ENCODE measurements around the gene SPTBN1. TPM values are rescaled to one million over a fixed set of nuclear protein-coding genes. Genes with fewer than 3 reads are reported as not detected.

SPTBN1 gene
- total RNA-seq, 1 experiment from 2014 or later: 204 TPM

- no peak for TF ChIP-seq ZNF425 (CRISPR knock-in tag; conservative IDR thresholded peaks at IDR 0.05)
Measured at GRCh38 chr2:54417577-54417976, 38.5 kb upstream of the SPTBN1 start (continued).

GRCh38 chr2:54419388-54419787, 36.7 kb upstream of the SPTBN1 start:
- peaks cover 21% of the 10 kb centered on the region for H3K4me1 Mint-ChIP-seq
- H3K9me3 Mint-ChIP-seq: peaks cover 18% of the 10 kb centered on the region
- CTCF ChIA-PET: no interaction called here
- H3K27ac Mint-ChIP-seq: no peak overlapping the region
- H3K27me3 Mint-ChIP-seq (ENCODE audit: low read depth): no peaks in the 10 kb centered on the region
- DNase-seq (ENCODE audit: low spot score): no peak
- POLR2A ChIA-PET: no interaction called here
- H3K4me3 Mint-ChIP-seq: no peak overlapping the region
- 0 out of 2 replicates have a peak, but pooled peaks cover 5% of the 10 kb centered on the region for H3K36me3 Mint-ChIP-seq
- ATAC-seq: no peak
- TF ChIP-seq ATF1 (CRISPR knock-in tag; IDR thresholded peaks at IDR 0.05) (no peak), FOXK1 (CRISPR knock-in tag; IDR thresholded peaks at IDR 0.05) (no peak), TEAD4 (CRISPR knock-in tag; IDR thresholded peaks at IDR 0.05) (no peak), ZMAT4 (CRISPR knock-in tag; IDR thresholded peaks at IDR 0.05) (no peak), JUN (CRISPR knock-in tag; IDR thresholded peaks at IDR 0.05) (no peak), ETV6 (CRISPR knock-in tag; IDR thresholded peaks at IDR 0.05) (no peak), E2F5 (CRISPR knock-in tag; IDR thresholded peaks at IDR 0.05) (no peak), PRDM15 (CRISPR knock-in tag; IDR thresholded peaks at IDR 0.05) (no peak), GRHL2 (CRISPR knock-in tag; IDR thresholded peaks at IDR 0.05; ENCODE audit: insufficient replicate concordance, severe bottlenecking) (no peak), JAZF1 (CRISPR knock-in tag; IDR thresholded peaks at IDR 0.05) (no peak), RELA (CRISPR knock-in tag; IDR thresholded peaks at IDR 0.05; ENCODE audit: borderline replicate concordance) (no peak), CREB1 (CRISPR knock-in tag; IDR thresholded peaks at IDR 0.05) (no peak), ZNF671 (CRISPR knock-in tag; IDR thresholded peaks at IDR 0.05) (no peak), CDX4 (CRISPR knock-in tag; IDR thresholded peaks at IDR 0.05; ENCODE audit: borderline replicate concordance) (no peak), ZNF532 (CRISPR knock-in tag; IDR thresholded peaks at IDR 0.05; ENCODE audit: borderline replicate concordance) (no peak), AFF4 (CRISPR knock-in tag; IDR thresholded peaks at IDR 0.05; ENCODE audit: borderline replicate concordance) (no peak), USF2 (CRISPR knock-in tag; IDR thresholded peaks at IDR 0.05) (no peak)

All from WTC11 (cell line).